T-helper 1 cell treated with Interleukin-12 subunit alpha and Interleukin-12 subunit beta and Interleukin-4 antibody, amounts not matched to agents 30 ng/mL and 1 ng/mL, for 36 hours (primary cell): ENCODE results near the gene KLHL29. TPM values are rescaled to one million over a fixed set of nuclear protein-coding genes. Genes with fewer than 3 reads are reported as not detected.

Experiments used
- intact Hi-C: fragments of 100-400 bp; cut with micrococcal nuclease; formaldehyde crosslinking; loops from one replicate; pipeline ENCODE4 v1.15.1; 2024
- total RNA-seq: library from RNA; stranded (reverse); gene quantifications from 2 replicates; pipeline ENCODE4 v1.2.3, GENCODE V29; 2022

KLHL29 gene
- total RNA-seq, 1 donor from 2014 or later, result 2.2 TPM

GRCh38 chr2:23544589-23545295, 159.8 kb downstream of the KLHL29 start:
- intact Hi-C loops, result no loop called here

GRCh38 chr2:23545396-23545795, 160.4 kb downstream of the KLHL29 start:
- intact Hi-C loops, result no loop called here

GRCh38 chr2:23545811-23546210, 160.8 kb downstream of the KLHL29 start:
- intact Hi-C loops, result no loop called here

- intact Hi-C loops, result no loop called here
These were observed 161.9 kb downstream of the KLHL29 start for GRCh38 chr2:23546913-23547312.

GRCh38 chr2:23547725-23548124, 162.7 kb downstream of the KLHL29 start:
- intact Hi-C loops, result no loop called here

- intact Hi-C loops, result no loop called here
These were observed 163.3 kb downstream of the KLHL29 start for GRCh38 chr2:23548143-23548769.

GRCh38 chr2:23549051-23549450, 164.1 kb downstream of the KLHL29 start:
- intact Hi-C loops, result no loop called here

GRCh38 chr2:23549821-23550530, 165.0 kb downstream of the KLHL29 start:
- intact Hi-C loops, result no loop called here

GRCh38 chr2:23550553-23550952, 165.6 kb downstream of the KLHL29 start:
- intact Hi-C loops, result no loop called here

GRCh38 chr2:23551875-23552274, 166.9 kb downstream of the KLHL29 start:
- intact Hi-C loops, result no loop called here

- intact Hi-C loops, result no loop called here
These were observed 168.6 kb downstream of the KLHL29 start for GRCh38 chr2:23553561-23553960.

- intact Hi-C loops, result no loop called here
These were observed 169.2 kb downstream of the KLHL29 start for GRCh38 chr2:23554054-23554697.

GRCh38 chr2:23555944-23556343, 171.0 kb downstream of the KLHL29 start:
- intact Hi-C loops, result no loop called here

- intact Hi-C loops, result no loop called here
These were observed 171.9 kb downstream of the KLHL29 start for GRCh38 chr2:23556929-23557328.

GRCh38 chr2:23557455-23557854, 172.5 kb downstream of the KLHL29 start:
- intact Hi-C loops, result no loop called here

GRCh38 chr2:23559561-23560239, 174.7 kb downstream of the KLHL29 start:
- intact Hi-C loops, result no loop called here

- intact Hi-C loops, result no loop called here
These were observed 176.1 kb downstream of the KLHL29 start for GRCh38 chr2:23561088-23561487.

GRCh38 chr2:23561544-23561943, 176.6 kb downstream of the KLHL29 start:
- intact Hi-C loops, result no loop called here

GRCh38 chr2:23562143-23562542, 177.2 kb downstream of the KLHL29 start:
- intact Hi-C loops, result no loop called here

GRCh38 chr2:23563151-23563550, 178.2 kb downstream of the KLHL29 start:
- intact Hi-C loops, result no loop called here
